ENCODE data around the gene L1CAM. TPM values are rescaled to one million over a fixed set of nuclear protein-coding genes. Genes with fewer than 3 reads are reported as not detected.

The L1CAM gene
- total RNA-seq (0.84 TPM), polyA plus RNA-seq (ENCODE audit: insufficient read depth in 1 of 8, insufficient read length in 8 of 8, low replicate concordance in 1 of 8) (10 to 100 TPM in 1 of 8 donors, 1 to 10 TPM in 7; 1.6 to 12.0 (median 3.7) TPM)
- long read RNA-seq, donor 1 = 0 reads
- long read RNA-seq, donor 2 = 0 reads
- long read RNA-seq, donor 3 = 0 reads
- long read RNA-seq, donor 4 = 0 reads
- long read RNA-seq, donor 5 = 0 reads
- long read RNA-seq, donor 6 = 0 reads
- long read RNA-seq, donor 7, full-length matches to known transcripts = 1 of 1 reads
- long read RNA-seq, donor 7, partial matches to known transcripts = 0 of 1 reads
- long read RNA-seq, donor 7, other reads (novel, unspliced or antisense) = 0 of 1 reads
- long read RNA-seq, donor 8 = 0 reads
- long read RNA-seq, donor 9 = 0 reads
- long read RNA-seq, donor 10 = 0 reads
- long read RNA-seq, donor 11 = 0 reads

- Histone ChIP-seq H3K9me3 (replicated peaks; ENCODE audit: control insufficient read depth, low read depth, low read length) (no peaks in the 10 kb centered on the region), H3K36me3 (ENCODE audit: control insufficient read depth, insufficient read depth, low read length) (no peaks in the 10 kb centered on the region), H3K4me1 (ENCODE audit: control insufficient read depth, insufficient read depth, low read length) (peaks cover 7% of the 10 kb centered on the region), H3K4me3 (ENCODE audit: low read length) (no peak within 1 kb of the TSS), H3K27me3 (ENCODE audit: control insufficient read depth, insufficient read depth, low read length) (peaks cover 83% of the 10 kb centered on the region), H3K27ac (ENCODE audit: low read length) (no peak within 1 kb of the TSS)
- WGBS (ENCODE audit: insufficient coverage) = 21% methylated on average over 21 of the region's 94 CpGs
- no peak for DNase-seq
Observed at GRCh38 chrX:153885968-153886903, at the start of gene L1CAM. L1CAM (minus strand) TSS chrX:153886173; CDS start chrX:153875836, 10,337 bp downstream.

DNA sequence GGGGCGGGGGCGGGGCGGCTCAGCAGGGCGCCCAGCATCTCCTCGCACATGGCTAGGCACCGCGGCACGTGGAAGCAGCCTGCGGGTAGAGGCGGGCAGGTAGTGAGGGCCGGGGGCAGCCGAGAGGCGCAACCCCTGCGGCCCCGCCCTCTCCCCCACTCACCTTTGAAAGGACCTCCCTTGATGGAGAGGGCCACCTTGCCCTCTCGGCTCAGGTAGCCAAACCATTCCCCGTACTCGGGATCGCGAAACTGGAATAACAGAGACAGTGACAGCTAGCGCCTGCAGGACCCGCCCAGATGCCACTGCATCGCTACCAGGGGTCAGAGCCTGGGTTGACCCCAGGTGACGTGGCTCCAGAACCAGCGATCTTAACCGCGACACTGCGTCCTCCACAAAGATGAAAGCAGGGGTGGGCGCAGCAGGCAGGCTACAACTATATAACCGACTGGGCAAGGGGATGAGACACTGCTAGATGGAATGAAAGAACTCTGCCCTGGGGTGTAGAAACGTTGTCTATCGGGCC is 49.4 kb upstream of the L1CAM start:
- Histone ChIP-seq H3K27me3 (ENCODE audit: control insufficient read depth, insufficient read depth, low read length) (peaks cover 40% of the 10 kb centered on the region), H3K36me3 (ENCODE audit: control insufficient read depth, insufficient read depth, low read length) (peaks cover 28% of the 10 kb centered on the region), H3K4me1 (ENCODE audit: control insufficient read depth, insufficient read depth, low read length) (peaks cover 12% of the 10 kb centered on the region), H3K27ac (ENCODE audit: low read length) (no peak overlapping the region), H3K9me3 (replicated peaks; ENCODE audit: control insufficient read depth, low read depth, low read length) (no peaks in the 10 kb centered on the region), H3K4me3 (ENCODE audit: low read length) (peak overlapping the region; percentile 33)
- WGBS (ENCODE audit: insufficient coverage) = 40% methylated on average over 21 of the region's 32 CpGs
- DNase-seq = no peak

GRCh38 chrX:153934762-153935325 is 48.9 kb upstream of the L1CAM start, which contains the start of gene NAA10:
NAA10 (minus strand) TSS chrX:153935037; CDS start chrX:153934904, 133 bp downstream.
- peaks cover 35% of the 10 kb centered on the region for H3K27me3 ChIP-seq (ENCODE audit: control insufficient read depth, insufficient read depth, low read length)
- no peak within 1 kb of the TSS for H3K27ac ChIP-seq (ENCODE audit: low read length)
- 16% methylated on average over 70 of the region's 87 CpGs for WGBS (ENCODE audit: insufficient coverage)
- DNase-seq = peak; percentile 91
- no peaks in the 10 kb centered on the region for H3K9me3 ChIP-seq (replicated peaks; ENCODE audit: control insufficient read depth, low read depth, low read length)
- peak within 1 kb of the TSS; percentile 64 for H3K4me3 ChIP-seq (ENCODE audit: low read length)
- H3K4me1 ChIP-seq (ENCODE audit: control insufficient read depth, insufficient read depth, low read length) = peaks cover 12% of the 10 kb centered on the region
- peaks cover 30% of the 10 kb centered on the region for H3K36me3 ChIP-seq (ENCODE audit: control insufficient read depth, insufficient read depth, low read length)

GRCh38 chrX:153934148-153934761 is 48.3 kb upstream of the L1CAM start:
- 28% methylated on average over 32 of the region's 33 CpGs for WGBS (ENCODE audit: insufficient coverage)
- Histone ChIP-seq H3K4me3 (ENCODE audit: low read length) (peak overlapping the region; percentile 64), H3K27me3 (ENCODE audit: control insufficient read depth, insufficient read depth, low read length) (peaks cover 29% of the 10 kb centered on the region), H3K9me3 (replicated peaks; ENCODE audit: control insufficient read depth, low read depth, low read length) (no peaks in the 10 kb centered on the region), H3K4me1 (ENCODE audit: control insufficient read depth, insufficient read depth, low read length) (peaks cover 12% of the 10 kb centered on the region), H3K36me3 (ENCODE audit: control insufficient read depth, insufficient read depth, low read length) (peaks cover 33% of the 10 kb centered on the region), H3K27ac (ENCODE audit: low read length) (no peak overlapping the region)
- no peak for DNase-seq

GRCh38 chrX:153933748-153934147 is 47.8 kb upstream of the L1CAM start:
- H3K4me1 ChIP-seq (ENCODE audit: control insufficient read depth, insufficient read depth, low read length) = peaks cover 15% of the 10 kb centered on the region
- WGBS (ENCODE audit: insufficient coverage) = 77% methylated on average over 5 of the region's 7 CpGs
- no peak for DNase-seq
- H3K9me3 ChIP-seq (replicated peaks; ENCODE audit: control insufficient read depth, low read depth, low read length) = no peaks in the 10 kb centered on the region
- H3K36me3 ChIP-seq (ENCODE audit: control insufficient read depth, insufficient read depth, low read length) = peaks cover 33% of the 10 kb centered on the region
- peak overlapping the region; percentile 64 for H3K4me3 ChIP-seq (ENCODE audit: low read length)
- H3K27me3 ChIP-seq (ENCODE audit: control insufficient read depth, insufficient read depth, low read length) = peaks cover 26% of the 10 kb centered on the region
- no peak overlapping the region for H3K27ac ChIP-seq (ENCODE audit: low read length)

- 75% methylated on average over 7 of the region's 13 CpGs for WGBS (ENCODE audit: insufficient coverage)
- no peak for DNase-seq
- H3K9me3 ChIP-seq (replicated peaks; ENCODE audit: control insufficient read depth, low read depth, low read length) = no peaks in the 10 kb centered on the region
- H3K4me1 ChIP-seq (ENCODE audit: control insufficient read depth, insufficient read depth, low read length) = peaks cover 23% of the 10 kb centered on the region
- H3K4me3 ChIP-seq (ENCODE audit: low read length) = no peak overlapping the region
- no peak overlapping the region for H3K27ac ChIP-seq (ENCODE audit: low read length)
- H3K27me3 ChIP-seq (ENCODE audit: control insufficient read depth, insufficient read depth, low read length) = peaks cover 19% of the 10 kb centered on the region
- peaks cover 33% of the 10 kb centered on the region for H3K36me3 ChIP-seq (ENCODE audit: control insufficient read depth, insufficient read depth, low read length)
Observed at GRCh38 chrX:153932220-153932915, 46.4 kb upstream of the L1CAM start.

DNA sequence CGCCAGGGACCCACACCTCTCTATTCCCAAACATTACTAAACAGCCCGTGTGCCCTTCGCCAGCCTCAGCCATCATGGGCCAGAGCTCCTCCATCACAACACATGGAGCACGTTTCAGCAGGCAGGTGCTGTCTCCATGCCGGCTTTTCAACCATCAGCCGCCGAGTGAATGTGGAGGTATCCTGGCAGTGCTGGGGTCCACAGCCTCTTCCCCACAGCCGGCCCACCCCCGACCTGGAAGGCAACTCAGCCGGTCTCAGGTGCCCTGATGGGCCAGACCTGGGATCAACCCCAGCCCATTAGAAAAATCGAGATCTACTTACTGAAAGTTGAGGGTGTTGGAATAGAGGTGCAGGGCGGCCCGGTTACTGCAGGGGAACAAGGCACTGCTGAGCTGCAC is 45.8 kb upstream of the L1CAM start:
- 87% methylated on average over 8 of the region's 13 CpGs for WGBS (ENCODE audit: insufficient coverage)
- Histone ChIP-seq H3K27ac (ENCODE audit: low read length) (no peak overlapping the region), H3K9me3 (replicated peaks; ENCODE audit: control insufficient read depth, low read depth, low read length) (no peaks in the 10 kb centered on the region), H3K27me3 (ENCODE audit: control insufficient read depth, insufficient read depth, low read length) (peaks cover 20% of the 10 kb centered on the region), H3K4me3 (ENCODE audit: low read length) (no peak overlapping the region), H3K36me3 (ENCODE audit: control insufficient read depth, insufficient read depth, low read length) (peaks cover 33% of the 10 kb centered on the region), H3K4me1 (ENCODE audit: control insufficient read depth, insufficient read depth, low read length) (peaks cover 29% of the 10 kb centered on the region)
- DNase-seq = no peak

GRCh38 chrX:153931151-153931550 is 45.2 kb upstream of the L1CAM start:
- no peak for DNase-seq
- Histone ChIP-seq H3K4me1 (ENCODE audit: control insufficient read depth, insufficient read depth, low read length) (peaks cover 34% of the 10 kb centered on the region), H3K4me3 (ENCODE audit: low read length) (no peak overlapping the region), H3K27me3 (ENCODE audit: control insufficient read depth, insufficient read depth, low read length) (peaks cover 22% of the 10 kb centered on the region), H3K36me3 (ENCODE audit: control insufficient read depth, insufficient read depth, low read length) (peaks cover 33% of the 10 kb centered on the region), H3K9me3 (replicated peaks; ENCODE audit: control insufficient read depth, low read depth, low read length) (no peaks in the 10 kb centered on the region), H3K27ac (ENCODE audit: low read length) (no peak overlapping the region)
- WGBS (ENCODE audit: insufficient coverage) = 86% methylated on average over 8 of the region's 8 CpGs

Data from muscle of leg (tissue), 16 donors.